Activated CD4-positive, alpha-beta T cell treated with anti-CD3 and anti-CD28 coated beads, Interleukin-2, amount 10 ng/mL, durations not matched to agents 24 days and 14 days (primary cell): ENCODE results near the gene DGKD. TPM values are rescaled to one million over a fixed set of nuclear protein-coding genes. Genes with fewer than 3 reads are reported as not detected.
A peak's percentile ranks its signal among the peaks of the same experiment; 100 is the strongest.
"Not testable (repeated sequence)": the region's sequence is repeated elsewhere in the genome, so short reads cannot be mapped to it uniquely, and the experiment has no call there.

Source experiments
- DNase-seq: peaks from one replicate; pipeline ENCODE4 v3.0.0; 2022
- H3K27ac Mint-ChIP-seq: one replicate; pipeline ENCODE4 v1.8.0; 2022; ENCODE audit warnings: mild to moderate bottlenecking, mixed read lengths
- H3K27me3 Mint-ChIP-seq: one replicate; pipeline ENCODE4 v1.8.0; 2022; ENCODE audit warnings: mixed read lengths
- H3K36me3 Mint-ChIP-seq: one replicate; pipeline ENCODE4 v1.8.0; 2022; ENCODE audit warnings: low read depth, mild to moderate bottlenecking, mixed read lengths
- H3K4me1 Mint-ChIP-seq: one replicate; pipeline ENCODE4 v1.8.0; 2021; ENCODE audit warnings: mixed read lengths
- H3K4me3 Mint-ChIP-seq: one replicate; pipeline ENCODE4 v1.8.0; 2022; ENCODE audit warnings: mild to moderate bottlenecking, moderate library complexity, mixed read lengths
- H3K9me3 Mint-ChIP-seq: one replicate; pipeline ENCODE4 v1.8.0; 2021; ENCODE audit warnings: mixed read lengths
- intact Hi-C: fragments of 100-400 bp; cut with micrococcal nuclease; formaldehyde crosslinking; loops from one replicate; pipeline ENCODE4 v1.15.1; 2023
- total RNA-seq: library from RNA; stranded (reverse); gene quantifications from 2 replicates; pipeline ENCODE4 v1.2.3, GENCODE V29; 2022

Gene DGKD
- total RNA-seq, 1 donor from 2014 or later, result 49.1 TPM

DNA sequence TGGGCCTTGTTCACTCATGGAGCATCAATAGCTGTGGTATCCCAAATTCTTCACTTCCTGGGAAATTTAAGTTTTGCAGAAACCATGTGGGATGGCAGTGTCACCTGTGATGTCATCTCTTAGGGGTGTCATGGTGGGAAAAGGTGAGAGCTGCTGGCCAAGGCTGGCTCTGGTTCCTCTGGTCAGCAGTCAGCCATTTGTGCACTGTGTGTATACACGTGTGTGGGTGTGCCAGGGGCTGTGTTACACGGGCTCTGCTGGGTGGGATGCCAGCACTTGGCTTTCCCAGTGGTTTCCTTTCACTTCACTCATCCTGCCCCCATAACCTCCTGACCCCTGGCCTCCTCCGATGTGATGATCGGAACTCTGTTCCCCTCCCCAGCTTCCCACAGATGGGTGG, 25.4 kb upstream of the DGKD start:
- intact Hi-C loops, result no loop called here
- H3K36me3 Mint-ChIP-seq, result peaks cover 4% of the 10 kb centered on the region
- H3K9me3 Mint-ChIP-seq, result peaks cover 8% of the 10 kb centered on the region
- H3K4me1 Mint-ChIP-seq, result peaks cover 25% of the 10 kb centered on the region
- DNase-seq, result no peak
- no peaks in the 10 kb centered on the region for H3K27me3 Mint-ChIP-seq
- H3K27ac Mint-ChIP-seq, result no peak overlapping the region
- H3K4me3 Mint-ChIP-seq, result no peak overlapping the region

DNA sequence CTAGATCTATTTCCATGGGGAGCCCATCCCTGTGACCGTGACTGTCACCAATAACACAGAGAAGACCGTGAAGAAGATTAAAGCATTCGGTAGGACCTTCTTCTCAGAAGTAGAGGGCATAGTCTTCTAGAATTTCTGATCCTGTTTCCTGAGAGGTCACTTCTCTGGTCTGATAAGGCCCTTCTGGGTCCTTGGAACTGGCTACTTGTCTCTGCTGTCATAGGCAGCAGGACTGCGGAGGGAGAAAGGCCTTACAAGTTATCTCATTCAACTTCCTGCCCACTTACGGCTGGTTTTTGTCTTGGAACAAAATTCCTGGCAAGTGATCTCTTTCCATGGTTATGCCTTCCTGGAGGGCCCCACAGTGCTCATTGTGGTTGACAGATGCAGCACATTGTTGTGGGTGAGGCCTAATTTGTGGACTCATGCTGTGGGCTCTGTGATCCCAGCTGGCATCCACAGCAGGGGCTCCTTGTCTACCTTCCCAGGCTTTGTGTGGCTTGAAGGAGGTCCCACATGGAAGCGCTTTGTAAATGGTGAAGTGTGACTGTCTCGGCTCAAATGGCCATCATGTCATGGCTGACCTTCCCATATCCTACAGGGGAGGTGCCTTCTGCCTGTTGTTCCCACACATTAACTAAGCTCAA, 24.7 kb upstream of the DGKD start:
- Mint-ChIP-seq H3K4me1 (peaks cover 26% of the 10 kb centered on the region), H3K4me3 (no peak overlapping the region), H3K27me3 (no peaks in the 10 kb centered on the region), H3K9me3 (peaks cover 8% of the 10 kb centered on the region), H3K36me3 (peaks cover 4% of the 10 kb centered on the region), H3K27ac (no peak overlapping the region)
- no peak for DNase-seq
- intact Hi-C loops, result loop anchor here (2.0 kb wide), 1 partner anchor 21 kb away; no protein-coding TSS in a partner anchor

DNA sequence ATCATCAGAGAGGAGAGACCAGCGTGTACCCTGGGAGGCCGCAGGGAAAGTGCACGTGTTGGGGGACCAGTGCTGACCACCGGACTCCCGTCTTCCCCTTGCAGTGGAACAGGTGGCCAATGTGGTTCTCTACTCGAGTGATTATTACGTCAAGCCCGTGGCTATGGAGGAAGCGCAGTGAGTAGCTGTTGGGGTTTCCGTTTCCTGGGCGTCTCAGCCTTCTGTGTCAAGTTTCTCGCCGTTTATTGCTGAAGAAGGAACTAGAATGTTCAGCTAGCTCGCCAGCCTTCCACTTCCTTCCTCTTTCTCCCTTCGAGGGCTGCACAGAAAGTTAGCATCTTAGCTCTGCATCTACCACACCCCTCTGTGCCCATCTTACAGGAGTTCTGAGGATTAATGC, 22.8 kb upstream of the DGKD start:
- Mint-ChIP-seq H3K27me3 (no peaks in the 10 kb centered on the region), H3K9me3 (peaks cover 8% of the 10 kb centered on the region), H3K4me1 (peaks cover 37% of the 10 kb centered on the region), H3K27ac (peak overlapping the region; percentile 94), H3K36me3 (peaks cover 4% of the 10 kb centered on the region), H3K4me3 (peak overlapping the region; percentile 58)
- intact Hi-C loops, result loop anchor here (2.0 kb wide), 1 partner anchor 19 kb away; no protein-coding TSS in a partner anchor
- peak; percentile 93 for DNase-seq

DNA sequence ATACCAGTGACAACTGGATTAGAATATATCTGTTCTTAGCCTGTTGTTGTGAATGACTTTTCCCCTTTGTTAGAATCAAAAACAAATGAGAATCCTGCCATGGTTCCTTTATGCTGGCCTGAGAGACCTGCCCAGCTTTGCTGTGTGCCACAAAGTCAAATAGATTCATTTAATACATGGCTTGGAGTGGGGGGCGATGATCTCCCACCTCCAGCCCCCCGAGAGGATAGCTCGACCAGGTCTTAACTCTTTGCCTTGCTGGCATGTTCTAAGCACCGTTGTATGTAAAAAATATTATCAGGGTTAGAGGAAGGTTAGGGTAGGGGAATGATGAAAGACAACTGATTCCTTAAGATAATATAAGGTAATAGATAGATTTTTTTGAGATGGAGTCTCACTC, 22.2 kb upstream of the DGKD start:
- Mint-ChIP-seq H3K9me3 (peaks cover 8% of the 10 kb centered on the region), H3K27ac (peak overlapping the region; percentile 94), H3K4me1 (peaks cover 37% of the 10 kb centered on the region), H3K27me3 (no peaks in the 10 kb centered on the region), H3K4me3 (peak overlapping the region; percentile 42), H3K36me3 (peaks cover 4% of the 10 kb centered on the region)
- DNase-seq, result no peak
- intact Hi-C loops, result no loop called here

DNA sequence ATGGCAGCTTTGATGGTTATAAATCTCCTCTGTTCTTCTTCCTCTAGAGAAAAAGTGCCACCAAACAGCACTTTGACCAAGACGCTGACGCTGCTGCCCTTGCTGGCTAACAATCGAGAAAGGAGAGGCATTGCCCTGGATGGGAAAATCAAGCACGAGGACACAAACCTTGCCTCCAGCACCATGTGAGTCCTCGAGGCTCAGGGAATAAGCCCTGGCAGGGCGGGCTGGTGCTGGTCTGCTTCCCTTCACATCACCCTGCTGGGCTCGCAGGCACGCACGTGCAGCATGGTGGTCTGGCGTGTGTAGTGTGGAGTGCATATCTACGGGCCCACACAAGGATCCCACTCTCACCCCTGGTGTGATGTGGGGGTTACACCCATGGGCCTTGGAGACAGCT, 19.4 kb upstream of the DGKD start:
- DNase-seq, result no peak
- H3K4me1 Mint-ChIP-seq, result peaks cover 38% of the 10 kb centered on the region
- no peak overlapping the region for H3K27ac Mint-ChIP-seq
- H3K36me3 Mint-ChIP-seq, result peaks cover 4% of the 10 kb centered on the region
- no peak overlapping the region for H3K4me3 Mint-ChIP-seq
- H3K9me3 Mint-ChIP-seq, result peaks cover 8% of the 10 kb centered on the region
- peaks cover 4% of the 10 kb centered on the region for H3K27me3 Mint-ChIP-seq
- intact Hi-C loops, result no loop called here

DNA sequence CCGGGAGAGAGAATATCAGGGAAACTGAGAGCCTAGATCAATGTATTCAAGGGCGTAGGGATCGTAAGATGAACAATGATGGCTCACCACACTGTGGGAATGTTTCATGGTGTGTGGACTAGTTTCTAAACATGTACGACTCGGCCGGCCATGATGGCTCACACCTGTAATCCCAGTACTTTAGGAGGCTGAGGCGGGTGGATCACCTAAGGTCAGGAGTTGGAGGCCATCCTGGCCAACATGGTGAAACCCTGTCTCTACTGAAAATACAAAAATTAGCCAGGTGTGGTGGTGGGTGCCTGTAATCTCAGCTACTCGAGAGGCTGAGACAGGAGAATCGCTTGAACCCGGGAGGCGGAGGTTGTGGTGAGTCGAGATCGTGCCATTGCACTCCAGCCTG, 18.2 kb upstream of the DGKD start:
- intact Hi-C loops, H3K27me3 Mint-ChIP-seq, H3K4me3 Mint-ChIP-seq: not testable (repeated sequence)

DNA sequence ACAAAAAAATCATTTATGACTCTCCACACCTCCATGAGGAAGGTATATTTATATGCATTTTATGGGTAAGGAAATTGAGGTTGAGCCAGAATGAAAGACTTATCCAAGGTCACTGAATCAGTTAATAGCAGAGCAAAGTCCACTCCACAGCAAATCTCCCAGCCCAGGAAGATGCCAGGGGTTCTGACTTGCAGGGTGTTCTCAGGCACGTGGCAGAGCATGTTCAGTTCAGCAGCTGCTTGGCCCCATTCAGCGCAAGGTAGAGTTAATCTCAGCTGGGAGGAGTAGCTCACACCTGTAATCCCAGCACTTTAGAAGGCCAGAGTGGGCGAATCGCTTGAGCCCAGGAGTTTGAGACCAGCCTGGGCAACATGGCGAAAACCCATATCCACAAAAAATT, 17.8 kb upstream of the DGKD start:
- peaks cover 6% of the 10 kb centered on the region for H3K27me3 Mint-ChIP-seq
- intact Hi-C loops, result no loop called here
- H3K4me3 Mint-ChIP-seq, result no peak overlapping the region
- H3K27ac Mint-ChIP-seq, result no peak overlapping the region
- H3K9me3 Mint-ChIP-seq, result peaks cover 2% of the 10 kb centered on the region
- peaks cover 1% of the 10 kb centered on the region for H3K36me3 Mint-ChIP-seq
- no peak for DNase-seq
- H3K4me1 Mint-ChIP-seq, result peaks cover 31% of the 10 kb centered on the region

More for the DNA sequence above, 18.2 kb upstream of the DGKD start:
- H3K9me3 Mint-ChIP-seq, H3K27ac Mint-ChIP-seq, DNase-seq, H3K36me3 Mint-ChIP-seq: not testable (repeated sequence)
- peaks cover 36% of the 10 kb centered on the region for H3K4me1 Mint-ChIP-seq

DNA sequence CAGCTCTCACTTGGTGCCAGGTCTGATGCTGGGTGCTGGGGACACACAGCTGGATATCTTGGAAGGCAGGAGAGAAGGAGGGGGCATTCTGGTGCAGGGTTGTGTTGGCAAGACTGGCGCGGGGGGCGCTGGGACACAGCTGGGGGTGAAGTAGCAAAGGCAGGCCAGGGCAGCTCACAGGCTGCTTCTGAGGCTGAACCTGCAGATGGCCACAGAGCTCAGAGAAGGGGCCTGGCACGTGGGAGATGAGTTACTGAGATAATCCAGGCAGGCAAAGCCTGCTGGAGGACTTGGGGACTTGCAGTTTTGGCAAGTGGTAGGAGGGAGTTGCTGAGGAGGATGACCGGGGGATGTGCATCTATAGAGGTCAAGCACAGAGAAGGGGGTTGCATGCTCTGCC, 16.2 kb upstream of the DGKD start:
- peaks cover 24% of the 10 kb centered on the region for H3K4me1 Mint-ChIP-seq
- no peaks in the 10 kb centered on the region for H3K9me3 Mint-ChIP-seq
- no peak for DNase-seq
- peaks cover 9% of the 10 kb centered on the region for H3K27me3 Mint-ChIP-seq
- H3K27ac Mint-ChIP-seq, result no peak overlapping the region
- H3K4me3 Mint-ChIP-seq, result no peak overlapping the region
- intact Hi-C loops, result no loop called here
- H3K36me3 Mint-ChIP-seq, result no peaks in the 10 kb centered on the region

DNA sequence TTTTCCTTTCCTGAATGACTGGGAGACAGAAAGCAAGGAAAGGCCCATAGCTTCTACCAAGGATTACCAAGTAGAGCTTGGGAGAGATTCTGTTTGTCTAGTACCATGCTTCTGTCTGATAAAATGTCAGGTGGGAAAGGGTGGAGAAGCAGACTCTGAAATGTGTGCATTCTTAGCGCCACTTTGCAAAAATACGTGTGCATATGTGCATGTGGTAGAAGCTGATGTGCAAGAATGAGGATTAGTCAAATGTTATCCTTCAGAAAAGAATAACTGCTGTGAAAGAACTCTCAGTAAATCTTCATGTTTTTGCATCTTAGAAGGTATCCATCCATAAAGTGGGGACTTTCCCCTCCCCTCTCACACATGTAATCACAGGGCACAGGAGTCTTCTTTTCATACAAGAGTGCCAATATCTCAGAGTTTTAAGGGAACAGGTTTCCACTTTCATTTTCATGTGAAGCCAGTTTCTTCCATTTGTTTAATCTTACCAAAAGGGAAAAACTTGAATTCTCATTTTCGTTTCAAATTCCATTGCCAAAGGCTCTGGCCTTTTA, 15.4 kb upstream of the DGKD start:
- no peaks in the 10 kb centered on the region for H3K36me3 Mint-ChIP-seq
- H3K4me3 Mint-ChIP-seq, result no peak overlapping the region
- intact Hi-C loops, result no loop called here
- H3K27ac Mint-ChIP-seq, result no peak overlapping the region
- no peak for DNase-seq
- H3K4me1 Mint-ChIP-seq, result peaks cover 19% of the 10 kb centered on the region
- H3K9me3 Mint-ChIP-seq, result no peaks in the 10 kb centered on the region
- peaks cover 11% of the 10 kb centered on the region for H3K27me3 Mint-ChIP-seq

DNA sequence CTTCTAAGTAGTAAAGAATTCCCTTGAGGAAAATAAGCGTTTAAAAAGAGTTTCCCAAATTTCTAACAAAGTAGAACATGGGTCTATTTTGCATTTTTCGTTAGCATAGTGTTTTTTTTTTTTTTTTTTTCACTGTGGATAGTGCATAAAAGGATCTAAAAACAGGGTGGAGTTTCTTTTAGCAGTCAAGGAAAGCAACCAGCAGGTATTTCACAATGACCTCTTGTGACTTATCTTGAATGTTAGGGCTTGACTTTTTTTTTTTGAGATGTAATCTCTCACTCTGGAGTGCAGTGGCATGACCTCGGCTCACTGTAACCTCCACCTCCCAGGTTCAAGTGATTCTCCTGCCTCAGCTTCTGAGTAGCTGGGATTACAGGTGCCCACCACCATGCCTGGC, 14.9 kb upstream of the DGKD start:
- H3K9me3 Mint-ChIP-seq, result no peaks in the 10 kb centered on the region
- peaks cover 11% of the 10 kb centered on the region for H3K27me3 Mint-ChIP-seq
- H3K4me1 Mint-ChIP-seq, result peaks cover 17% of the 10 kb centered on the region
- H3K27ac Mint-ChIP-seq, result no peak overlapping the region
- DNase-seq, result no peak
- intact Hi-C loops, result no loop called here
- H3K4me3 Mint-ChIP-seq, result no peak overlapping the region
- no peaks in the 10 kb centered on the region for H3K36me3 Mint-ChIP-seq

DNA sequence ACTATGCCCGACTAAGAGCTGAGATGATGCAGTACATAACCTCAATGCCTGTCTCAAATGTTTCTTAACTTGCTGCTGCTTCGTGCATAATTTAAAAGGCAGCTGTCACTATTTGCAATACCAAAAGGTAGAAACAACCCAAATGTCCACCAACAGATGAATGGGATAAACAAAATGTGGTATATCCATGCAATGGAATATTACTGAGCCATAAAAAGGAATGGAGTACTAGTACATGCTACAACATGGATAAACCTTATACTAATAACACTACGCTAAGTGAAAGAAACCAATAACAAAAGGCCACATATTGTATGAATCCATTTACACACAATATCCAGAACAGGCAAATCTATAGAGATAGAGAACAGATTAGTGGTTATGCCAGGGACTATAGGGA, 13.0 kb upstream of the DGKD start:
- no peak for DNase-seq
- H3K9me3 Mint-ChIP-seq, result no peaks in the 10 kb centered on the region
- H3K36me3 Mint-ChIP-seq, result no peaks in the 10 kb centered on the region
- no peak overlapping the region for H3K4me3 Mint-ChIP-seq
- H3K4me1 Mint-ChIP-seq, result peaks cover 7% of the 10 kb centered on the region
- peaks cover 11% of the 10 kb centered on the region for H3K27me3 Mint-ChIP-seq
- intact Hi-C loops, result no loop called here
- H3K27ac Mint-ChIP-seq, result no peak overlapping the region

DNA sequence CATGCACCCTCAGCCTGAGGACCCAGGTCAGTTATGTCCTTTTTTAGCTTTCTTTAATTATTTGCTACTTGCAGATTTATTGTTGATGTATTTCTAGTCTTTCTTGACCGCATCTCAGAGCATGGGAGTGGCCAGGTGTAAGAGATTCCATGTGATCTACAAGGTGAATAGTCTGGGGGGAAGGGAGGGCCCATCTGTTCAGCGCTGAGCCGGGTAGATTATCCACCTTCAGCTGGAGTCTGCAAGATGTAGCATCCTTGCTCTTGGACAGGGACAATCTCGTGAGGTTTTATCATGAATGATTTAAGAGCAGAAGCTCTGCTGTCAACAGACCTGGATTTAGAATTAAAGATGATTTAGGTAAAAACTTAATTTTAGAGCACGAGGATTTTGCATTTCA, 12.0 kb upstream of the DGKD start:
- Mint-ChIP-seq H3K27ac (no peak overlapping the region), H3K36me3 (no peaks in the 10 kb centered on the region), H3K4me1 (peaks cover 7% of the 10 kb centered on the region), H3K27me3 (peaks cover 11% of the 10 kb centered on the region), H3K4me3 (no peak overlapping the region), H3K9me3 (no peaks in the 10 kb centered on the region)
- DNase-seq, result no peak
- intact Hi-C loops, result no loop called here

DNA sequence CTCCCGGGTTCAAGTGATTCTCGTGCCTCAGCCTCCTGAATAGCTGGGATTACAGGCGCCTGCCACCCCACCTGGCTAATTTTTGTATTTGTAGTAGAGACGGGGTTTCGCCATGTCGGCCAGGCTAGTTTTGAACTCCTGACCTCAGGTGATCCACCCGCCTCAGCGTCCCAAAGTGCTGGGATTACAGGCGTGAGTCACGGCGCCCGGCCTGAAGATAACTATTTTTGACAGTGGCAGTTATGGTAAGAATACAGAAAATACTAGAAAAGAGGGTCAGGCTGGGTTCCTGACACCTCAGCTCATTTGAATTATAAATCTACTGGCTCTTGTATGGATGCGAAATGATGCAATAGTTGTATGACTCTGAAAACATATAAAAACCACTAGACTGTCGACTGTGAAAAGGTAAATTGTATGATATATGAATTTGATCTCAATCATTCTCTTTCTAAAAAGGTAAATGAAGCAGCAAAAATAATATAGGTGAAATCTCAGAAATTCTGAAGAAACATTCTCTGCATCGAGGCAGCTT, 11.1 kb upstream of the DGKD start:
- Mint-ChIP-seq H3K4me3 (no peak overlapping the region), H3K4me1 (peaks cover 7% of the 10 kb centered on the region), H3K36me3 (no peaks in the 10 kb centered on the region), H3K27ac (no peak overlapping the region), H3K9me3 (no peaks in the 10 kb centered on the region), H3K27me3 (peaks cover 9% of the 10 kb centered on the region)
- DNase-seq, result no peak
- intact Hi-C loops, result no loop called here

DNA sequence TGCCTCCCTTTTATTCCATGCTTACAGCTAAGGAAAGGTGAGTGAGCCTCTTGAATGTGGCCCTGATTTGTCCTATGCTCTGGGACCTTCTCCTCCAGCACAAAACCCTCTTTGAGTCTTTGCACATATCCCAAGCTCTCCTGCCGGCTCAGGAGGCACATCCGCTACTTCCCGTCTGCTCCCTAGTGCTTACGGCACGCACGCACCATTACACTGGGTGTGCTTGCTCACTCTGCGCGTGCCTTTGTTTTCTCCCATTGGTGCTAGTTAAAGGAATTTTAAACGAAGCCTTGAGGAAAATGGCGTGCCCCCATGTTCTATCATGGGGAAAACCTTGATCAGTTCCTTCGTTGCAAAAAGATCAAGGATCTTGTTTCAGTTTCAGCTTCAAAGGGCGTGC, 7.9 kb upstream of the DGKD start:
- Mint-ChIP-seq H3K27ac (no peak overlapping the region), H3K4me1 (peaks cover 18% of the 10 kb centered on the region), H3K36me3 (no peaks in the 10 kb centered on the region), H3K27me3 (peaks cover 8% of the 10 kb centered on the region), H3K4me3 (no peak overlapping the region), H3K9me3 (no peaks in the 10 kb centered on the region)
- no peak for DNase-seq
- intact Hi-C loops, result no loop called here

DNA sequence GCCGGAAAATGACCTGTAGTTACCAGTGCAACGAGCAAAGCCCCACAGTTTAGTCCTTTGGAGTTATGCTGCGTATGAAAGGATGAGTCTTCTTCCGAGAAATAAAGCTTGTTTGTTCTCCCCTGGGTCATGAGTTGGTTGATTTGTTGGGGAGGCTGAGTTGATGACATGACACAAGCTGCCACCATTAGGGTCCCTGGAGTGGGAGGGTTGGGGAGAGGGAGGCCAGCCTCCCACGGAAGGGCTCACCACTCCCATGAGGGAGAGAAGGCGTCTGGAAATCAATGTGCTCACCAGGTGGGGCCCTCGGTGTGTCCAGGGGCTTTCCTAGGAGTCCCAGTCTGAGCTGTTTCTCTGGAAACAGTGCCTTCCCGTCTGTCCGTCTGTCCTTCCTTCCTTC, 7.4 kb upstream of the DGKD start:
- Mint-ChIP-seq H3K27me3 (peaks cover 6% of the 10 kb centered on the region), H3K27ac (no peak overlapping the region), H3K36me3 (no peaks in the 10 kb centered on the region), H3K4me3 (no peak overlapping the region), H3K9me3 (no peaks in the 10 kb centered on the region), H3K4me1 (peaks cover 20% of the 10 kb centered on the region)
- DNase-seq, result no peak
- intact Hi-C loops, result no loop called here
